Bladder microvascular endothelial cell (primary cell): ENCODE results near the gene CMKLR1. TPM values are rescaled to one million over a fixed set of nuclear protein-coding genes. Genes with fewer than 3 reads are reported as not detected.

Source experiments
- total RNA-seq: library from RNA; depleted of rRNA; stranded (reverse); fragments of >200 nt; gene quantifications from 2 replicates; pipeline ENCODE4 v1.2.3, GENCODE V29; 2014

Gene CMKLR1, protein sequence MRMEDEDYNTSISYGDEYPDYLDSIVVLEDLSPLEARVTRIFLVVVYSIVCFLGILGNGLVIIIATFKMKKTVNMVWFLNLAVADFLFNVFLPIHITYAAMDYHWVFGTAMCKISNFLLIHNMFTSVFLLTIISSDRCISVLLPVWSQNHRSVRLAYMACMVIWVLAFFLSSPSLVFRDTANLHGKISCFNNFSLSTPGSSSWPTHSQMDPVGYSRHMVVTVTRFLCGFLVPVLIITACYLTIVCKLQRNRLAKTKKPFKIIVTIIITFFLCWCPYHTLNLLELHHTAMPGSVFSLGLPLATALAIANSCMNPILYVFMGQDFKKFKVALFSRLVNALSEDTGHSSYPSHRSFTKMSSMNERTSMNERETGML
- under 0.01 TPM in 1 of 2 replicates, not detected in the other for total RNA-seq

DNA sequence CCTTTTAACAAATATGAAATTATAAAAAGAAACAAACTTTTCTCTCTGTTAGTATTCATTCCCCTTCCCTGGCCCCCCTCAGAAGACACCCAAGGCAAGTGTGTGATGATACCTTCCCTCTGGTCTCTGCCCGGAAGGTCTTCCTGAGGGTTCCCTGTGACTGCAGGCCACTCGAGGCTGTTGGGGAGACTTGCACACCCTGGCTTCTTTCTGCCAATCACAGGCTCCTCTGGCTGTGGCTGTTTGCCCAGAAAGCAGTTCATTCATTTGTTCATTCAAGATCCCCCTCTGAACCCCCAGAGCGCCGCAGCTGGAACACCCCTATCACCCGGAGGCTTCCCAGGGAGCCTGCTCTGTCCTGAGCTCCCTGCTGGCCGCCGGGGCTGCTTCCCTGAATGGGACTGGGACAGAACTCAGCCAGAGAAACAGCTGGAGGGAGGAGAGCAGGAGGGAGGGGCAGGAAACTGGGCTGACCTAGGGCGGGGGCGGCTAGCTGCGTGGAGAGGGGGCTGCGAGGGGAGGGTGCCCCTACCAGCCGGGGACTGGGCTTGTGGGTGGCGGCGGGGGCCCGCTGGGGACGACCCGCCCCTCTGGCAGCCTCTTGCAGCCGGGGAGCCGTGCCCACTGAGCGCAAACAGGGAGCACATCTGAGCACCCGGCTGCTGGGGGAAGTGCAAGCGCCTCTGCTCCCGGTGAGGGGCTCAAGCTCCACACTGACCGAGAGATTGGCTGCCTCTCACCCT lies at the start of gene CMKLR1:
TSS of gene CMKLR1 (minus strand) at position 397 of the 743 bp plus-strand sequence. CDS start 45,720 bp downstream, outside the sequence.

Other genes with a start within 250 kb of the CMKLR1 start
- not detected in 2 replicates for gene WSCD2, start 210.0 kb downstream of the CMKLR1 start, total RNA-seq
- gene FICD, start 176.0 kb upstream of the CMKLR1 start, total RNA-seq, result 5.0 and 8.2 TPM in 2 replicates
- gene SART3, start 221.9 kb upstream of the CMKLR1 start, total RNA-seq, result 52.6 and 159 TPM in 2 replicates
- 82.6 and 115 TPM in 2 replicates for gene ISCU, start 223.3 kb upstream of the CMKLR1 start, total RNA-seq